Sigmoid colon (tissue), 4 donors: Measurements from ENCODE around the gene SNX7.

Experiments
- CTCF ChIP-seq, 4 experiments: fragments of 450-650 bp in 3 of 4; fragments of 200-600 bp in 1 of 4; IDR thresholded peaks; one replicate each; pipeline ENCODE4 v1.5.1; 2016 to 2019; ENCODE audit warnings: antibody characterized with exemption in 4 of 4, mild to moderate bottlenecking in 3 of 4, moderate library complexity in 2 of 4
- POLR2A ChIP-seq, 2 donors: fragments of 450-650 bp; IDR thresholded peaks; one replicate each; pipeline ENCODE4 v1.6.1; 2016; ENCODE audit warnings: antibody characterized with exemption in 2 of 2, mild to moderate bottlenecking in 2 of 2, moderate library complexity in 2 of 2
- POLR2AphosphoS5 ChIP-seq, 4 donors: sonication (generic); formaldehyde crosslinking; IDR thresholded peaks; one replicate each; pipeline ENCODE4 v1.6.1; 2017; ENCODE audit warnings: antibody characterized with exemption in 4 of 4

- TF ChIP-seq CTCF (IDR thresholded peaks at IDR 0.05) = no peak
- TF ChIP-seq POLR2A (IDR thresholded peaks at IDR 0.05) = no peak
- TF ChIP-seq POLR2AphosphoS5 (IDR thresholded peaks at IDR 0.05) = no peak
Measured at GRCh38 chr1:98706173-98706843, 44.8 kb downstream of the SNX7 start.
